Transverse colon (tissue), 4 donors: Measurements from ENCODE around the gene CERS1.

ENCODE experiments used
- CTCF ChIP-seq, 5 experiments: fragments of 200-600 bp in 3 of 5; fragments of 450-650 bp in 2 of 5; sonication (generic) in 3 of 5; IDR thresholded peaks; 1 replicate in 2 of 5; 2 replicates in 3 of 5; pipeline ENCODE4 v1.5.1; 2016 to 2017; ENCODE audit warnings: antibody characterized with exemption in 5 of 5, inconsistent platforms in 3 of 5, mild to moderate bottlenecking in 2 of 5, moderate library complexity in 1 of 5
- EP300 ChIP-seq: sonication (generic); formaldehyde crosslinking; IDR thresholded peaks from one replicate; pipeline ENCODE4 v1.6.1; 2017; ENCODE audit warnings: antibody characterized with exemption, low read depth
- POLR2A ChIP-seq: fragments of 450-650 bp; IDR thresholded peaks from one replicate; pipeline ENCODE4 v1.6.1; 2016; ENCODE audit warnings: antibody characterized with exemption, mild to moderate bottlenecking, moderate library complexity
- POLR2AphosphoS5 ChIP-seq, 3 donors: sonication (generic); formaldehyde crosslinking; IDR thresholded peaks; one replicate each; pipeline ENCODE4 v1.6.1; 2016; ENCODE audit warnings: antibody characterized with exemption in 3 of 3

GRCh38 chr19:18850471-18851375 is 45.2 kb downstream of the CERS1 start:
- TF ChIP-seq CTCF (IDR thresholded peaks at IDR 0.05): no peak
- no peak for TF ChIP-seq EP300
- TF ChIP-seq POLR2A: no peak
- no peak for TF ChIP-seq POLR2AphosphoS5 (IDR thresholded peaks at IDR 0.05)
